Calu3 (cell line): ENCODE results near the gene ASIC2. TPM values are rescaled to one million over a fixed set of nuclear protein-coding genes. Genes with fewer than 3 reads are reported as not detected.

Experiments used
- BruUV-seq: library from RNA; stranded (reverse); fragments of 400-500 nt; replicated peaks from 2 replicates; lab custom pipeline; 2021; lab: Mats Ljungman, UMichigan
- CTCF ChIA-PET: fragments of 300-600 bp; sonication (Branson Sonifier 250); formaldehyde crosslinking; loops from one replicate; lab custom pipeline; 2022; ENCODE audit warnings: antibody characterized with exemption; lab: Charles Lee
- DNase-seq: peaks from one replicate; pipeline ENCODE4 v3.0.0; 2022
- H3K27ac Mint-ChIP-seq: one replicate; pipeline ENCODE4 v1.8.0; 2022; ENCODE audit warnings: mixed read lengths; ENCODE audit not compliant: unreplicated experiment
- H3K27me3 Mint-ChIP-seq: one replicate; pipeline ENCODE4 v1.8.0; 2022; ENCODE audit warnings: mixed read lengths; ENCODE audit not compliant: unreplicated experiment
- H3K36me3 Mint-ChIP-seq: one replicate; pipeline ENCODE4 v1.8.0; 2022; ENCODE audit warnings: mild to moderate bottlenecking, moderate library complexity, mixed read lengths; ENCODE audit not compliant: insufficient read depth, unreplicated experiment
- H3K4me1 Mint-ChIP-seq: one replicate; pipeline ENCODE4 v1.8.0; 2022; ENCODE audit warnings: mild to moderate bottlenecking, low read depth, mixed read lengths; ENCODE audit not compliant: unreplicated experiment
- H3K4me3 Mint-ChIP-seq: one replicate; pipeline ENCODE4 v1.8.0; 2022; ENCODE audit warnings: mild to moderate bottlenecking, low read depth, moderate library complexity, mixed read lengths; ENCODE audit not compliant: unreplicated experiment
- H3K9me3 Mint-ChIP-seq: one replicate; pipeline ENCODE4 v1.8.0; 2022; ENCODE audit warnings: low read depth, mixed read lengths; ENCODE audit not compliant: unreplicated experiment
- intact Hi-C: fragments of 100-400 bp; cut with micrococcal nuclease; formaldehyde crosslinking; loops from one replicate; pipeline ENCODE4 v1.10.0; 2022; ENCODE audit not compliant: unreplicated experiment
- total RNA-seq: library from RNA; stranded (reverse); gene quantifications from 2 replicates; pipeline ENCODE4 v1.2.3, GENCODE V29; 2022
- TF ChIP-seq, protein P1 (sequence below): fragments of 200-600 bp; IDR thresholded peaks from one replicate; pipeline ENCODE4 v1.8.0; 2022; ENCODE audit warnings: antibody characterized with exemption; ENCODE audit not compliant: unreplicated experiment

The ASIC2 gene
- total RNA-seq, 1 experiment from 2014 or later, result not detected

DNA sequence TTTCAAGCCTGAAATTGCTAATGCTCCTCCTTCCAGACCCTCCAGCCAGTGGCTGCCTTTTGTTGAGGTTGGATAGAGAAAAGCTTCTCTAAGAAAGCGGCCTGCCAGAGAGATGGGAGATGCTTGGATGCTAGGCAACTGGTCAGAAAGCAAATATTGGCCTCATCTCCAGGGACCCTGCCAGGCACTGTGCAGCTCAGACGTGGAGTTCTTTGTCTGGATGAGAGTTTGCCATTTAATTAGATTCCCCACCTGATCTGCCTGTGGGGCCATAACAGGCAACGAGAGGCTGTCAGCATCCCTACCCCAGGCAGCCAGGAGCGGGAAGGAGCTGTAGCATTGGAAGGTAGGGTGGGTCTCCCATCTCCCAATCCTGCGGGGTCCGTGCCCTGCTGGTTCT lies 52.7 kb downstream of the ASIC2 start:
- TF ChIP-seq, protein P1, sequence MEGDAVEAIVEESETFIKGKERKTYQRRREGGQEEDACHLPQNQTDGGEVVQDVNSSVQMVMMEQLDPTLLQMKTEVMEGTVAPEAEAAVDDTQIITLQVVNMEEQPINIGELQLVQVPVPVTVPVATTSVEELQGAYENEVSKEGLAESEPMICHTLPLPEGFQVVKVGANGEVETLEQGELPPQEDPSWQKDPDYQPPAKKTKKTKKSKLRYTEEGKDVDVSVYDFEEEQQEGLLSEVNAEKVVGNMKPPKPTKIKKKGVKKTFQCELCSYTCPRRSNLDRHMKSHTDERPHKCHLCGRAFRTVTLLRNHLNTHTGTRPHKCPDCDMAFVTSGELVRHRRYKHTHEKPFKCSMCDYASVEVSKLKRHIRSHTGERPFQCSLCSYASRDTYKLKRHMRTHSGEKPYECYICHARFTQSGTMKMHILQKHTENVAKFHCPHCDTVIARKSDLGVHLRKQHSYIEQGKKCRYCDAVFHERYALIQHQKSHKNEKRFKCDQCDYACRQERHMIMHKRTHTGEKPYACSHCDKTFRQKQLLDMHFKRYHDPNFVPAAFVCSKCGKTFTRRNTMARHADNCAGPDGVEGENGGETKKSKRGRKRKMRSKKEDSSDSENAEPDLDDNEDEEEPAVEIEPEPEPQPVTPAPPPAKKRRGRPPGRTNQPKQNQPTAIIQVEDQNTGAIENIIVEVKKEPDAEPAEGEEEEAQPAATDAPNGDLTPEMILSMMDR, result no peak
- CTCF ChIA-PET, result no interaction called here
- Mint-ChIP-seq H3K4me1 (no peaks in the 10 kb centered on the region), H3K27ac (no peak overlapping the region), H3K27me3 (peaks cover 84% of the 10 kb centered on the region), H3K9me3 (no peaks in the 10 kb centered on the region), H3K36me3 (no peaks in the 10 kb centered on the region), H3K4me3 (no peak overlapping the region)
- no TSS peak for BruUV-seq
- intact Hi-C loops, result no loop called here
- DNase-seq, result no peak

DNA sequence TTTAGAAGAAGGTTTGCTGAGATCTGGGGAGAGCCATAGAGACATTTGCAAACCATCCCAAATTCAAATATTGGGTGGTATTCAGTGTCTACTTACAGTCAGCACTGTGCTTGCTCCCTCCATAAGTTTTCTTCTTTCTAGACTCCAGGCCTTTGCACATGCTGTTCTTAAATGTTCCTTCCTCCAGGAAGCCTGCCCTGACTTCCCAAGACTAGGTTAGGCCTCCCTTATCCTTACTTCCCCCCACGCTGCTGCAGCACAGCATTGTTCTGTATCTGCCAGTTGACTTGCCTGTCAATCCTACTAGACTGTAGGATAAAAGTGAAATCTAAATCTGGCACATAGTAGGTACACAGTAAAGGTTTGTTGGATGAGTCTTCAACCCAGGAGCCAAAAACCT lies 53.4 kb downstream of the ASIC2 start:
- Mint-ChIP-seq H3K27me3 (peaks cover 84% of the 10 kb centered on the region), H3K9me3 (no peaks in the 10 kb centered on the region), H3K4me1 (no peaks in the 10 kb centered on the region), H3K4me3 (no peak overlapping the region), H3K27ac (no peak overlapping the region), H3K36me3 (no peaks in the 10 kb centered on the region)
- TF ChIP-seq, protein P1, result no peak
- CTCF ChIA-PET, result no interaction called here
- BruUV-seq, result no TSS peak
- no peak for DNase-seq
- intact Hi-C loops, result no loop called here

DNA sequence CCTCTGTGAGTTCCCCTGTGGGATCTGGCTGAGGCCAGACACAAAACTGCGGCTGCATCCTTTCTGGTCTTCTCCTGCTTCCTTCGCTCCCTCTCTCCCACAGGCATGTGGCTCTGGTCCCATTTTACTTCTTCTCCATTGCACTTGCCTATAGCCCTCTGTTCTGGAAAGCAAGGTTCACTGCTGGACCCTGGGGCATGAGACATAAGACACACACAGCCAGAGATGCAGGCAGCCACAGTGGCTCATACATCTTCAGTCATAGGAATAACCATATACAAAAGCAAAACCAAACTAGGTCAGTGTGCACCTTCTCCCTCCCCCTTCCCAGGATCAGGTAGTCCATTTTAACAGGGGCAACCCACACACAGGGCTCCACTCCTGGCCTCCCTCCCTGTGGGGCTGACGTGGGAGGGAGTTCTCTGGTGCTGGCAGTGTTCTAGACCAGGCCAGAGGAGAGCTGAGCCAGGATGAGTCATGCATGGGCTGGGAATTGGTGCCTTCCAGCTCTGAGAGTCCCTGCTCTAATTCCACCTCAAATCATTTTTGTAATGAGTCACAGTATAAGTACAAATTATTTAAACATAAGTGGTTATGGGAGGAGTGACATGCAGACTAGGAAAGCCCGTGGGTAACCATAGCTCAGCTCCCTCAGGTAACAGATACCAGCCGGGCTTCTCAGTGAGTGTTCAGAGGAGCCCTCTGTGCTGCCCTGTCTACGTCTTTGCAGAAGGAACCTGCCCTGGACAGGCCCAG lies 58.0 kb downstream of the ASIC2 start:
- CTCF ChIA-PET, result no interaction called here
- Mint-ChIP-seq H3K4me1 (no peaks in the 10 kb centered on the region), H3K4me3 (no peak overlapping the region), H3K27me3 (peaks cover 79% of the 10 kb centered on the region), H3K36me3 (no peaks in the 10 kb centered on the region), H3K27ac (no peak overlapping the region), H3K9me3 (no peaks in the 10 kb centered on the region)
- no TSS peak for BruUV-seq
- no peak for DNase-seq
- intact Hi-C loops, result no loop called here
- TF ChIP-seq, protein P1, result no peak

DNA sequence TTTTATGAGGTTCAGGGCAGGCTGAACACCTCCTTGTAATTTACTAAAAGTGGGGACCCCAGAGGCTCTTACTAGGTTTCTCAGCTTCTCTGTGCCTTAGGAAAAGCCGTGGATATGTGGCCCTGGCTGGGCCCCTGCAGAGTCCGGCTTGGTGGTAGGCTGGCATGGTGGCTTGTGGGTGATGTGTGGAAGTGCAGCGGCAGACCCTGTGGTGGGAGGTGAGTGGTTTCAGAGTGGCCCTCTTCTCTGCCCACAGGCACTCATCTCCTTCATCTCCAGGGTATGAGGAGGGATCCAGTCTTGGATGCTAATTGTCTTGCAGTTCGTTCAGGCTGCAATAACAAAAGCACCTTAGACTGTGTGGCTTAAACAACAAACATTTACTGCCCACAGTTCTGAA lies 58.9 kb downstream of the ASIC2 start:
- no peaks in the 10 kb centered on the region for H3K9me3 Mint-ChIP-seq
- CTCF ChIA-PET, result no interaction called here
- no peaks in the 10 kb centered on the region for H3K36me3 Mint-ChIP-seq
- no peaks in the 10 kb centered on the region for H3K4me1 Mint-ChIP-seq
- intact Hi-C loops, result no loop called here
- H3K27ac Mint-ChIP-seq, result no peak overlapping the region
- H3K27me3 Mint-ChIP-seq, result peaks cover 79% of the 10 kb centered on the region
- no TSS peak for BruUV-seq
- DNase-seq, result no peak
- TF ChIP-seq, protein P1, result no peak
- H3K4me3 Mint-ChIP-seq, result no peak overlapping the region
